ENCODE measurements around the gene MEF2A.
"Not testable (repeated sequence)": the region's sequence is repeated elsewhere in the genome, so short reads cannot be mapped to it uniquely, and the experiment has no call there.

MEF2A gene

GRCh38 chr15:99749386-99749785, 183.6 kb downstream of the MEF2A start:
- Histone ChIP-seq H3K4me1 (no peaks in the 10 kb centered on the region), H3K36me3 (no peaks in the 10 kb centered on the region), H3K4me3 (no peak overlapping the region), H3K27me3 (no peaks in the 10 kb centered on the region), H3K9me3 (no peaks in the 10 kb centered on the region), H3K27ac (no peak overlapping the region)
- no peak for TF ChIP-seq CTCF (IDR thresholded peaks at IDR 0.05)
- DNase-seq: no peak
- intact Hi-C loops (cut with DNase I; ENCODE audit: low total_unique reads): no loop called here

GRCh38 chr15:99750326-99750725, 184.5 kb downstream of the MEF2A start:
- H3K9me3 ChIP-seq; intact Hi-C loops (cut with DNase I; ENCODE audit: low total_unique reads); H3K27ac ChIP-seq; H3K27me3 ChIP-seq; H3K4me1 ChIP-seq; H3K4me3 ChIP-seq; H3K36me3 ChIP-seq; DNase-seq: not testable (repeated sequence)

GRCh38 chr15:99752556-99752955, 186.8 kb downstream of the MEF2A start:
- TF ChIP-seq CTCF (IDR thresholded peaks at IDR 0.05): no peak
- Histone ChIP-seq H3K4me3 (no peak overlapping the region), H3K9me3 (no peaks in the 10 kb centered on the region), H3K36me3 (no peaks in the 10 kb centered on the region), H3K27ac (no peak overlapping the region), H3K4me1 (no peaks in the 10 kb centered on the region), H3K27me3 (no peaks in the 10 kb centered on the region)
- DNase-seq: no peak
- intact Hi-C loops (cut with DNase I; ENCODE audit: low total_unique reads): no loop called here

- Histone ChIP-seq H3K36me3 (no peaks in the 10 kb centered on the region), H3K4me3 (no peak overlapping the region), H3K27me3 (no peaks in the 10 kb centered on the region), H3K9me3 (no peaks in the 10 kb centered on the region), H3K27ac (no peak overlapping the region), H3K4me1 (no peaks in the 10 kb centered on the region)
- intact Hi-C loops (cut with DNase I; ENCODE audit: low total_unique reads): no loop called here
- no peak for DNase-seq
- no peak for TF ChIP-seq CTCF (IDR thresholded peaks at IDR 0.05)
These were observed 187.3 kb downstream of the MEF2A start for GRCh38 chr15:99753066-99753465.

GRCh38 chr15:99755692-99756409, 190.1 kb downstream of the MEF2A start:
- peak; percentile 77 to 86 for TF ChIP-seq CTCF (IDR thresholded peaks at IDR 0.05)
- no peaks in the 10 kb centered on the region for H3K36me3 ChIP-seq
- no peaks in the 10 kb centered on the region for H3K4me1 ChIP-seq
- no peak overlapping the region for H3K4me3 ChIP-seq
- no peaks in the 10 kb centered on the region for H3K9me3 ChIP-seq
- no peaks in the 10 kb centered on the region for H3K27me3 ChIP-seq
- no peak overlapping the region for H3K27ac ChIP-seq
- DNase-seq: no peak
- intact Hi-C loops (cut with DNase I; ENCODE audit: low total_unique reads): loop anchor here (5.0 kb wide), 1 partner anchor 479 kb away; no protein-coding TSS in a partner anchor

- no peaks in the 10 kb centered on the region for H3K36me3 ChIP-seq
- TF ChIP-seq CTCF (IDR thresholded peaks at IDR 0.05): no peak
- H3K9me3 ChIP-seq: no peaks in the 10 kb centered on the region
- no peaks in the 10 kb centered on the region for H3K4me1 ChIP-seq
- no peaks in the 10 kb centered on the region for H3K27me3 ChIP-seq
- H3K27ac ChIP-seq: no peak overlapping the region
- intact Hi-C loops (cut with DNase I; ENCODE audit: low total_unique reads): no loop called here
- no peak overlapping the region for H3K4me3 ChIP-seq
- no peak for DNase-seq
These were observed 196.5 kb downstream of the MEF2A start for GRCh38 chr15:99762288-99762687.
